Activated CD8-positive, alpha-beta memory T cell treated with anti-CD3 and anti-CD28 coated beads, Interleukin-2, amount 50 U/mL, for 4 hours (primary cell): Measurements from ENCODE around the gene KCNAB1.
"Not testable (repeated sequence)": the region's sequence is repeated elsewhere in the genome, so short reads cannot be mapped to it uniquely, and the experiment has no call there.

Source experiments
- DNase-seq: peaks from one replicate; pipeline ENCODE4 v3.0.0-alpha.2; 2020

The KCNAB1 gene

DNA sequence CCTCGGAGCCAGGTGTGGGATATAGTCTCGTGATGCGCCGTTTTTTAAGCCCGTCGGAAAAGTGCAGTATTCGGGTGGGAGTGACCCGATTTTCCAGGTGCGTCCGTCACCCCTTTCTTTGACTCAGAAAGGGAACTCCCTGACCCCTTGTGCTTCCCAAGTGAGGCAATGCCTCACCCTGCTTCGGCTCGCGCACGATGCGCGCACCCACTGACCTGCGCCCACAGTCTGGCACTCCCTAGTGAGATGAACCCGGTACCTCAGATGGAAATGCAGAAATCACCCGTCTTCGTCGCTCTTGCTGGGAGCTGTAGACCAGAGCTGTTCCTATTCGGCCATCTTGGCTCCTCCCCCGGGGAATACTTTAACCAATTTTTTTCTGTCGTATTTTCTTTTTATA lies 164.3 kb downstream of the KCNAB1 start:
- DNase-seq: not testable (repeated sequence)

DNA sequence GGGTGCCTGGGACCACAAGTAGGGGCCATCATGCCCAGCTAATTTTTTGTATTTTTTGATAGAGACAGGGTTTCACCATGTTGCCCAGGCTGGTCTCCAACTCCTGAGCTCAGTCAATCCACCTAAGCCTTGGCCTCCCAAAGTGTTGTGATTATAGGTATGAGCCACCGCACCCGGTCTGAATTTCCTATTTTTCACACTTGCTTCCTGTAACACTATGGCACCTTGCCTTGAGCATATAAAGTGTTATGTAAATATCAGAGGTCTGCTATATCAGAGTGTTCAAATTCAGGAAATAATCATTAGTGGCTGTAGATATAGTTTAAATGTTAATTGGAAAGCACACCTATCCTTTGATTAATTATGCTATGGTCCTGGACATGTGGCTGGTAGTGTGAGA lies 165.2 kb downstream of the KCNAB1 start:
- DNase-seq: no peak

DNA sequence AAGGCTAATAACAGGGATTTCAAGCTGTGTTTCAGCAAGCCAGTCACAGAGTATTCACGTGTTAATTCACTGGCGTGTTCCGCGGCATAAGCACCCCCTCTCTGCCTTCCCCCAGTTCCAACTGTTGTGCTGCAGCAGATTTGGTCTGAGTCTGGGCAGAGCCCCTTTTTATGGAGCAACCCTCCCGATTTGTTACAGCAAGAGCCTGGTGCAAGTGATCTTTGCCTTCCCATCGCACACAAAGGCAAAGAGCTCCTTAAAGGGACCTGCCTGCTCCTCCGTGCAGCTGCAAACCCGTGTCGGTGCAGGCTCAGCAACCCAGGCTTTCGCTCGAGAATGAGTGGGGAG lies 170.5 kb downstream of the KCNAB1 start:
- no peak for DNase-seq

DNA sequence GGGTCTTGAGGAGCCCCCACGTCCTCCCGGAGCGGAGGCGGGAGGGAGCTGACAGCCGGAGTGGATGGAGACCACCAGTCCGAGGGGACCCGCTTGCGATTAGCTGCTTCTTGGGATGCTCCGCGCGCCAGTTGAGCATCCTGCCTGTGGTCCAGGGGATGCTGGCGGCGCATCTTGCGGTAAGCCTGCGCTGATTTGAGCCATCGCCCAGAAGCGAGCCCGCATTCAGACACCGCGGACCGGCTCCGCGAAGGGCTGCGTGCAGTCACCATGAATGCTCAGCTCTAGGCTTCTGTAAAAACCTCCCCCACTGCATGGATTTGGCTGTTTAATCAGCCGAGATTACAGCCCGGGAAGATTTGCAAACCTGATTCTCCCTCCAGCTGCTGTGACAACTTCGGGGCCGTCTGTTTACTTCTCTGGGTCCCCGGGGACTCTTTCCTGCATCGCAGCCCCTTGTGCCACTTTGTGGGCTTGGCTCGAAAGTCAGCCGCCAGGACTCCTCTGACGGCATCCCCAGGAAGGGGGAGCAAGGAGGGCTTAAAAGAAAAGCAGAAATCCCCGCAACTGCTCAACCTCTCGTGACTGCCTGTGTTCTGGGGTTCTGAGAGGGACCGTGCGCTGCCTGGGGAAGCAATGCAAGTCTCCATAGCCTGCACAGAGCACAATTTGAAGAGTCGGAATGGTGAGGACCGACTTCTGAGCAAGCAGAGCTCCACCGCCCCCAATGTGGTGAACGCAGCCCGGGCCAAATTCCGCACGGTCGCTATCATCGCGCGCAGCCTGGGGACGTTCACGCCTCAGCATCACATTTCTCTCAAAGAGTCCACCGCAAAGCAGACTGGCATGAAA lies 171.1 kb downstream of the KCNAB1 start:
- peak; percentile 23 for DNase-seq

GRCh38 chr3:156293566-156293965 lies 173.2 kb downstream of the KCNAB1 start:
- DNase-seq: no peak

GRCh38 chr3:156297582-156297981 lies 177.2 kb downstream of the KCNAB1 start:
- DNase-seq: no peak

GRCh38 chr3:156298014-156298413 lies 177.6 kb downstream of the KCNAB1 start:
- no peak for DNase-seq

- DNase-seq: no peak
Measured at GRCh38 chr3:156298938-156299337, 178.6 kb downstream of the KCNAB1 start.

GRCh38 chr3:156299569-156299968 lies 179.2 kb downstream of the KCNAB1 start:
- DNase-seq: no peak

- DNase-seq: no peak
Measured at GRCh38 chr3:156300371-156300770, 180.0 kb downstream of the KCNAB1 start.

DNA sequence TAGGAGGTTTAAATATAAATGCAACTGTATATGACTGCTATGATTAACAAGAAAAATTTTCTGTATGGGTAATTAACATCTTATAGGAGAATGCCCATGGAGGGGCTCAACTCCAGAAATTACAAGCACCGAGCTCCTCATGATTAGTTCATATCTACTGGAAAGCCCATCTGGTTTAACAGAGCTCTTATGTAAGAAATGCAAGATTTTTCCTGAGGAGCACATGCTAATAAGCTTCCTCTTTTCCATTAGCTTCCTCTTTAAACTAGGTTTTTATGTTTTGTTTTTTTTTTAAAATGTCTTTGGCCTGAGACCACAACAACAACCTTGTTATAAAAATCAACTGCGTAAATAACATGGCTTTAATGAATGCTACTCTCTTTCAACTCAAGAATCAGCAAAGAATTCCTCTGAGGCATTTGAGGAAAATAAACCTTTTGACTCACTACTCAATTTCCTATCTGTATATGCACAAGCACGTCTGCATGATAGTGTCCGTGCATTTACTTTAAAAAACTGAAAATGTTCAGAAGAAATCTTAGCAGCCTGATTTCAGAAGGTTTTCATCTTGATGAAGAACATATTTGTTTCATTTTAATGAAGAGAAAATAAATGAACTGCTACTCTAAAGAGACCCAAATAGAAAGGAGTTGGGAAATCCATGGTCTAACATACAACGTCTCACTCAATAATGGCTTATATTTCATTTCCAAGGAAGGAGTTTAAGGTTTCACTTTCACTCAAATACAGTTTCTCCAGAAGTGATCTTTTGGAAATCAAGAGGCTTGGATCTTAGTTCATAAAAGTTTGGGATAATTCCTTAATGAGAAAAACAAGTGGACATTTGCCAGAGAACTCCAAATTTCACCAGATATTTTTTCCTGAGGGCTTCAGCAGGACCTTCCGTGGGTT lies 180.8 kb downstream of the KCNAB1 start:
- DNase-seq: no peak

DNA sequence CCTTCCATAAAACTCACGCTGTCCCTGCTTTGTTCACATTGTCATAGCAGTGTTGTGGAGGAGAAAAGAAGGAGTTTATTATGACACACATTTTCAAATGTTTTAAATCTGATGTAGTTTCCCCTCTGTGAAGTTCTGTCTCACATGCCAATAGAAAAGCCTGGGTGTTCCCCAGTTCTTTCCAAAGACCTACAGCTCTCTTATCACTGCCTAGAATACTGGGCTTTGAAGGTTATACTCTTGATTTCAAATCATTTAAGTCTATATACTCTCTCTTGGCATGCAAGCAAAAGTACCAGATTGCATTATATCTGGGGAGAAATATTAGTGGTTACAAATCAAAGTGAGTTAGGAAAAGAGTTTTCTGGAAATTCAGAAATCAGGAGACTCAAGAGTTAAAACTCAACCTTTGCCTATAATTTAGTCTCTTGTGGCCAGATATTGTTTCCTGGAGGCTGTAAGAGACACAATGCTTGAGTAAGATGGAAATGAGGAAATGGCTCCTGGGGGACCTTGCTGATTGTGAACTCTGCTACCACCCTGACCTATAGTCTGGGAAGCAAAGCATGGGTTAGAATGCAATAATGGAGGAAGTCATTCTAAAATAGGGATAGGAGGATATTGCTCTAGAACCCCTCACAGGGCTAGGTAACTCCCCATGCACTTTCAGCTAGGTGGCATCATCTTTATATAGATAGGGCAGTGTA lies 182.8 kb downstream of the KCNAB1 start:
- no peak for DNase-seq

GRCh38 chr3:156304406-156304805 lies 184.0 kb downstream of the KCNAB1 start:
- DNase-seq: no peak

DNA sequence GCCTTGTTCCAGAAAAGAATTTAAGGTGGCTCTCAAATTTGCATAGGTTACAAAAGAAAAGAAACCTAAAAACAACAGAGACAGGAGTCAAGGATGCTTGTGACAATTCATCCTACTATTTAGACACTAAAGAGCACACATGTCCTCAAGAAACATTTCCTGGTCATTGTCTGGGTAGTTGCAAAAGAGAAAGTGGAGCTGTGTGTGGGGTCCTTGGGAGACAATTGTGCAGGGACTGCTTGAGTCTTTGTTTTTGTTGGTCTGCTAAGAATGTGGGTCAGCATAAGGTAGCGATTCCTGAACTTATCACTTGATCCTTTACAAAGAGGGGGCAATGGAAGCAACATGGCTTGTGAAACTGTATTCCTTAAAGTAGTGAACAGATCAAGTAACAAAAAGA lies 185.3 kb downstream of the KCNAB1 start:
- DNase-seq: no peak

- DNase-seq: no peak
Measured at GRCh38 chr3:156307704-156308103, 187.3 kb downstream of the KCNAB1 start.

GRCh38 chr3:156311431-156311830 lies 191.1 kb downstream of the KCNAB1 start:
- no peak for DNase-seq

DNA sequence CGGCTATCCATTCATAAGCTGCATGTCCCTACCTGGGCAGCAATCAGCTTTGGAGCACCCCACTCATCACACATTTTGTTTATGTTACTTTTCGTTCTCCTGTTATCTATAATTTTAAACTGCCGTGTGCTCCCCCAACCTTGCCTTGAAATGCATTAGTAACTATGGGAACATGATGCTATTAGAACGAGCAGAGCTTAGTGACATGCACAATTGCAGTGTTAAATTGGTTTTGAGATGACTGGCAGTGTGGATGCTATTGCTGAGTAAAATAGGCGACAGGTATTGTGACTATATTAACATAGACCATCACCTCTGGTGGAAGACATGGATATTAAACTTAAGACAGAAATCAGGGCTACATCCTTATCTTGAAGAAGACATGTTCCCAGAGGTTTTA lies 191.6 kb downstream of the KCNAB1 start:
- DNase-seq: no peak

GRCh38 chr3:156316076-156316475 lies 195.7 kb downstream of the KCNAB1 start:
- no peak for DNase-seq

- DNase-seq: no peak
Measured at GRCh38 chr3:156317462-156318074, 197.2 kb downstream of the KCNAB1 start.

- no peak for DNase-seq
Measured at GRCh38 chr3:156321945-156322344, 201.6 kb downstream of the KCNAB1 start.

GRCh38 chr3:156323466-156323865 lies 203.1 kb downstream of the KCNAB1 start:
- no peak for DNase-seq

- DNase-seq: no peak
Measured at GRCh38 chr3:156330415-156330814, 210.0 kb downstream of the KCNAB1 start.

DNA sequence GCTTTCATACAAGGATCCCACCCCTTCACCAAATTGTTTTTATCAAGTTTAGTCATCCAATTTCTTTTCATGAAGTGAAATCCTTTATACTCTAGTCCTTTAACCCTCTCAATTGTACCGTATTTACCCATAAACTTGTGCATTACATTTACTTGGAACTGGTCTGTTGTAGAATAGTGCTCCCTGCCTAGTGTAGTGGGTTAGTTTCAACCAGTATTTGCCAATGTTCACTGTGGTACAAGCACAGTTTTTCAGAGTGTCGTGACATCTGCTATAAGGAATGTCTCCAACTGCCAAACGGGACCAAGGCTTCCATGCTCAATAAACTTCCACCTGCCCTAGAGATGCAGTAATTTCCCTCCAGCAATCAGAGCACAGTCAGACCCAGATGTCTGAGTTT lies 211.9 kb downstream of the KCNAB1 start:
- no peak for DNase-seq
